A549 (cell line): ENCODE results near the gene DES. TPM values are rescaled to one million over a fixed set of nuclear protein-coding genes. Genes with fewer than 3 reads are reported as not detected.

Experiments
- ATAC-seq, 2 experiments: fragments of 200-7000 bp in 1 of 2; fragments of >200 bp in 1 of 2; cut with Nextera tagmentation in 1 of 2; cut with Tn5 transposase in 1 of 2; 3 replicates each; pipeline versions ENCODE4 v1.8.0 to v1.9.1; 2018 to 2020; ENCODE audit warnings: mild to moderate bottlenecking in 1 of 2, moderate library complexity in 1 of 2
- CTCF ChIA-PET: fragments of 300-600 bp; sonication (Branson Sonifier 250); formaldehyde crosslinking; extraction: SDS; loops from one replicate; lab custom pipeline; 2021; ENCODE audit warnings: antibody characterized with exemption, inconsistent platforms; lab: Yijun Ruan, JAX
- POLR2A ChIA-PET: fragments of 350-600 bp; formaldehyde crosslinking; extraction: SDS; loops from one replicate; lab custom pipeline; 2021; ENCODE audit warnings: antibody characterized with exemption, inconsistent platforms; lab: Yijun Ruan, JAX
- DNase-seq, 2 experiments: peaks; one replicate each; pipeline versions ENCODE4 v3.0.0 to v3.0.0-alpha.2; 2011 to 2016; ENCODE audit warnings: low read depth in 1 of 2, low spot score in 1 of 2
- FAIRE-seq: peaks from 2 replicates; lab custom pipeline; 2011; peaks lifted over from hg19 to GRCh38; lab: Jason Lieb, UNC
- H3K27ac ChIP-seq, 2 experiments: fragments of >200 bp; sonication (Bioruptor Twin); formaldehyde crosslinking; 3 replicates each; pipeline ENCODE4 v1.5.1; 2016 to 2017
- H3K4me1 ChIP-seq: fragments of >200 bp; sonication (Bioruptor Twin); formaldehyde crosslinking; 3 replicates; pipeline ENCODE4 v1.6.1; 2016
- H3K4me2 ChIP-seq: fragments of >200 bp; sonication (Bioruptor Twin); formaldehyde crosslinking; 3 replicates; pipeline ENCODE4 v1.6.1; 2016
- H3K4me3 ChIP-seq: fragments of >200 bp; sonication (Bioruptor Twin); formaldehyde crosslinking; 3 replicates; pipeline ENCODE4 v1.5.1; 2016
- H3K9me3 ChIP-seq: fragments of >200 bp; sonication (Bioruptor Twin); formaldehyde crosslinking; 3 replicates; pipeline ENCODE4 v1.6.1; 2016
- ATOH8 ChIP-seq: fragments of 250-450 bp; sonication (Bioruptor Pico); IDR thresholded peaks from 2 replicates; pipeline ENCODE4 v1.5.0; 2020; ENCODE audit warnings: low read depth, mild to moderate bottlenecking, moderate library complexity
- CHD4 ChIP-seq: fragments of 200-600 bp; sonication (generic); IDR thresholded peaks from 2 replicates; pipeline ENCODE4 v1.6.1; 2016; ENCODE audit warnings: antibody characterized with exemption, mild to moderate bottlenecking, borderline replicate concordance
- E2F6 ChIP-seq: IDR thresholded peaks from 2 replicates; pipeline ENCODE4 v1.6.1; 2012; ENCODE audit warnings: low read depth, borderline replicate concordance
- ELK1 ChIP-seq: fragments of 150-350 bp; IDR thresholded peaks from 2 replicates; pipeline ENCODE4 v1.6.1; 2014; ENCODE audit warnings: low read depth, mild to moderate bottlenecking, low read length
- EP300 ChIP-seq, 2 experiments: fragments of >200 bp; sonication (Bioruptor Twin); formaldehyde crosslinking; IDR thresholded peaks; 2 replicates in 1 of 2; 3 replicates in 1 of 2; pipeline ENCODE4 v1.6.1; 2016 to 2017
- ESRRA ChIP-seq: fragments of 150-350 bp; IDR thresholded peaks from 2 replicates; pipeline ENCODE4 v1.6.1; 2014; ENCODE audit warnings: mild to moderate bottlenecking, low read length, borderline replicate concordance
- FOSB ChIP-seq: fragments of 250-450 bp; sonication (Bioruptor Pico); IDR thresholded peaks from 2 replicates; pipeline ENCODE4 v1.5.0; 2020; ENCODE audit warnings: mild to moderate bottlenecking, moderate library complexity
- FOSL2 ChIP-seq, 2 experiments: fragments of 450-650 bp in 1 of 2; fragments of >200 bp in 1 of 2; sonication (Bioruptor Twin) in 1 of 2; formaldehyde crosslinking; IDR thresholded peaks; 2 replicates each; pipeline versions ENCODE4 v1.5.0 to v1.6.1; 2016 to 2020; ENCODE audit warnings: mild to moderate bottlenecking in 1 of 2, moderate library complexity in 1 of 2
- FOXS1 ChIP-seq: fragments of 250-450 bp; sonication (Bioruptor Pico); IDR thresholded peaks from 2 replicates; pipeline ENCODE4 v1.5.0; 2020; ENCODE audit warnings: mild to moderate bottlenecking, moderate library complexity
- HMGXB4 ChIP-seq: fragments of 250-450 bp; sonication (Bioruptor Pico); IDR thresholded peaks from 2 replicates; pipeline ENCODE4 v1.5.0; 2021; ENCODE audit warnings: mild to moderate bottlenecking, moderate library complexity, borderline replicate concordance
- HOXB13 ChIP-seq: fragments of 250-450 bp; sonication (Bioruptor Pico); IDR thresholded peaks from 2 replicates; pipeline ENCODE4 v1.5.0; 2020; ENCODE audit warnings: low read depth, mild to moderate bottlenecking, moderate library complexity
- JUN ChIP-seq, 2 experiments: fragments of >200 bp; sonication (Bioruptor Twin); formaldehyde crosslinking; IDR thresholded peaks; 2 replicates in 1 of 2; 3 replicates in 1 of 2; pipeline ENCODE4 v1.6.1; 2016 to 2017
- KDM5A ChIP-seq: fragments of 200-600 bp; sonication (generic); IDR thresholded peaks from 2 replicates; pipeline ENCODE4 v1.6.1; 2016; ENCODE audit warnings: antibody characterized with exemption, mild to moderate bottlenecking
- MAFK ChIP-seq: fragments of 450-650 bp; IDR thresholded peaks from 2 replicates; pipeline ENCODE4 v1.6.1; 2014; ENCODE audit not compliant: partially characterized antibody
- NFE2L2 ChIP-seq: fragments of 150-350 bp; conservative IDR thresholded peaks from 2 replicates; pipeline ENCODE4 v1.6.1; 2014; ENCODE audit warnings: low read length
- POLR2AphosphoS2 ChIP-seq: conservative IDR thresholded peaks from 2 replicates; pipeline ENCODE4 v1.6.1; 2012; ENCODE audit warnings: low read length, improper control_type of control experiment, inconsistent platforms
- RAD21 ChIP-seq, 2 experiments: fragments of >200 bp in 1 of 2; sonication (Bioruptor Twin) in 1 of 2; formaldehyde crosslinking in 1 of 2; IDR thresholded peaks in 1 of 2; conservative IDR thresholded peaks in 1 of 2; 2 replicates in 1 of 2; 3 replicates in 1 of 2; pipeline ENCODE4 v1.6.1; 2012 to 2018; ENCODE audit warnings: inconsistent platforms in 1 of 2
- RNF2 ChIP-seq: fragments of 200-600 bp; sonication (generic); IDR thresholded peaks from 2 replicates; pipeline ENCODE4 v1.6.1; 2016; ENCODE audit warnings: low read depth, mild to moderate bottlenecking, antibody characterized with exemption, moderate library complexity, borderline replicate concordance
- SMC3 ChIP-seq: fragments of >200 bp; sonication (Bioruptor Twin); formaldehyde crosslinking; IDR thresholded peaks from 3 replicates; pipeline ENCODE4 v1.6.1; 2018; ENCODE audit warnings: inconsistent platforms
- ZC3H11A ChIP-seq: fragments of 450-650 bp; IDR thresholded peaks from 2 replicates; pipeline ENCODE4 v1.6.1; 2014; ENCODE audit warnings: antibody characterized with exemption, mild to moderate bottlenecking
- ZFP36 ChIP-seq: fragments of 450-650 bp; IDR thresholded peaks from 2 replicates; pipeline ENCODE4 v1.6.1; 2014; ENCODE audit warnings: borderline replicate concordance; ENCODE audit not compliant: partially characterized antibody
- ZNF302 ChIP-seq: fragments of 250-450 bp; sonication (Bioruptor Pico); IDR thresholded peaks from 2 replicates; pipeline ENCODE4 v1.9.0; 2021; ENCODE audit warnings: inconsistent platforms, mild to moderate bottlenecking, moderate library complexity
- WGBS: methylation state at CpG from one replicate; pipeline ENCODE4 v1.1.6; 2017; ENCODE audit errors: missing lambda C conversion rate; 5-methylcytosine and 5-hydroxymethylcytosine counted together
- polyA plus RNA-seq, 4 experiments: library from polyadenylated mRNA; depleted of rRNA in 3 of 4; stranded (reverse); fragments of >200 nt; fragmentation: RNase III in 1 of 4; extraction: RNeasy Plus Mini Kit Qiagen cat#74134 plus additional on column Dnase treatment in 1 of 4; gene quantifications; 2 replicates in 3 of 4; 3 replicates in 1 of 4; pipeline ENCODE4 v1.2.3, GENCODE V29; 2011 to 2017

The DES gene
- polyA plus RNA-seq, 2 of the 4 experiments (the other 2 are of a cell fraction), result 0.06 TPM; not detected in 1

- peaks cover 20% of the 10 kb centered on the region for H3K4me1 ChIP-seq
- DNase-seq (no peak), ATAC-seq (no peak), FAIRE-seq (no peak)
- ChIA-PET POLR2A (no interaction called here), CTCF (interaction anchor here (0.6 to 89.4 kb wide), 6 partner anchors 13 to 165 kb away, joined by 3 to 3291 read pairs (median 3); partner anchors contain the start of genes ASIC4, CHPF, GMPPA and TMEM198)
- peak overlapping the region; percentile 90; the same call in 1 of the 3 replicates for H3K4me3 ChIP-seq
- H3K4me2 ChIP-seq, result peak overlapping the region; percentile 97
- no peak for TF ChIP-seq EP300 (IDR thresholded peaks at IDR 0.05)
- TF ChIP-seq CHD4, result no peak
- no peak overlapping the region; a peak in 2 of 6 replicates for H3K27ac ChIP-seq
- WGBS, result 87% methylated on average over 10 of the region's 12 CpGs
- no peaks in the 10 kb centered on the region for H3K9me3 ChIP-seq
Observed at GRCh38 chr2:219443016-219443696, 25.0 kb downstream of the DES start.

GRCh38 chr2:219443697-219444023 lies 25.5 kb downstream of the DES start:
- H3K4me2 ChIP-seq, result no peak overlapping the region
- ChIA-PET POLR2A (no interaction called here), CTCF (interaction anchor here (0.8 to 89.4 kb wide), 4 partner anchors 11 to 63 kb away, joined by 3 to 3291 read pairs (median 3); partner anchors contain the start of genes ASIC4, CHPF, GMPPA and TMEM198)
- H3K27ac ChIP-seq, result no peak overlapping the region
- no peak overlapping the region for H3K4me3 ChIP-seq
- no peaks in the 10 kb centered on the region for H3K9me3 ChIP-seq
- peaks cover 20% of the 10 kb centered on the region for H3K4me1 ChIP-seq
- ATAC-seq (no peak), FAIRE-seq (no peak), DNase-seq (no peak)
- 92% methylated on average over 3 of the region's 3 CpGs for WGBS
- TF ChIP-seq E2F6 (no peak), RNF2 (no peak), SMC3 (no peak), JUN (IDR thresholded peaks at IDR 0.05) (no peak), MAFK (no peak), ATOH8 (no peak), RAD21 (conservative IDR thresholded peaks at IDR 0.05 in 1 of 2, IDR thresholded peaks at IDR 0.05 in 1 of 2) (no peak), NFE2L2 (no peak), KDM5A (no peak), HMGXB4 (CRISPR knock-in tag) (no peak), HOXB13 (CRISPR knock-in tag) (no peak), FOSB (no peak), ESRRA (no peak), ZNF302 (CRISPR knock-in tag) (no peak), FOXS1 (no peak), POLR2AphosphoS2 (no peak), ZC3H11A (no peak), FOSL2 (IDR thresholded peaks at IDR 0.05) (no peak), FOSL2 (CRISPR knock-in tag; IDR thresholded peaks at IDR 0.05) (no peak), ZFP36 (no peak), ELK1 (no peak)
- TF ChIP-seq, all 56 proteins: peak for 0
